ENCODE data around the gene SH3BGRL2. TPM values are rescaled to one million over a fixed set of nuclear protein-coding genes. Genes with fewer than 3 reads are reported as not detected.

Gene SH3BGRL2
- total RNA-seq, 3 donors from 2014 or later (not counting 1 experiment from before 2014, with no cell fraction given) = 0.68 to 5.8 (median 1.6) TPM

DNA sequence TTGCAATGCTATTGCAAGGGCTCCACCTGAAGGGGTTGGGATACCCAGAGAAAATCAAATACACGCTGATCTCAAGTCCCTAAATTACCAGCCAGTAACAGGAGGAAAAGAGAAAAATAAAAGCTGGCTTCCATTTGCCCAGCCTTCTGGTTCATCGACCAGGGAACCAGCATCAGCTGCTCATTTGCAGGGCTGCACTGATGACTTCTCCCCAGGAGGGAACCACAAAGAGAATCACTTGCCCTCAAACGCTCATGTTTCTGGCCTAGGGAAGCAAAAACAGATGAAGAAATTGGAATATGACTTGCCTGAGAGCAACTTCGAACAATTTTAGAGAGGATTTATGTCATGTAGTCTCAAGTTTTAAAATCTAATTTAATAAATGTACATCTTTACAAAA is 119.7 kb downstream of the SH3BGRL2 start:
- DNase-seq (no peak), ATAC-seq (no peak)
- Mint-ChIP-seq H3K27me3 (ENCODE audit: low read depth in 2 of 2) (peaks cover 0 to 3% of the 10 kb centered on the region in 2 donors), H3K36me3 (no peaks in the 10 kb centered on the region), H3K4me1 (no peaks in the 10 kb centered on the region), H3K27ac (no peak overlapping the region), H3K9me3 (peaks cover 2 to 10% of the 10 kb centered on the region in 2 donors), H3K4me3 (no peak overlapping the region)
- WGBS (ENCODE audit: insufficient coverage) = 61% methylated on average over 3 of the region's 4 CpGs
- Histone ChIP-seq H3K9me3 (ENCODE audit: control insufficient read depth, insufficient read depth, low read length) (no peaks in the 10 kb centered on the region), H3K36me3 (ENCODE audit: control insufficient read depth, insufficient read depth, low read length) (no peaks in the 10 kb centered on the region), H3K4me1 (ENCODE audit: control insufficient read depth, insufficient read depth, low read length) (no peaks in the 10 kb centered on the region), H3K27me3 (ENCODE audit: control insufficient read depth, insufficient read depth, low read length) (no peaks in the 10 kb centered on the region), H3K27ac (ENCODE audit: low read length) (no peak overlapping the region), H3K4me3 (ENCODE audit: low read length) (no peak overlapping the region)
- no peak for TF ChIP-seq CTCF (IDR thresholded peaks at IDR 0.05)
- intact Hi-C loops (cut with micrococcal nuclease) = no loop called here

Other genes with a start within 250 kb of the SH3BGRL2 start
- gene LCA5, start 93.9 kb upstream of the SH3BGRL2 start, total RNA-seq = under 1 TPM in 1 of 3 donors, not detected in 2; 0.07 TPM

Measured in natural killer cell (primary cell).